ENCODE data around the gene CCDC15. TPM values are rescaled to one million over a fixed set of nuclear protein-coding genes. Genes with fewer than 3 reads are reported as not detected.
"Not testable (repeated sequence)": the region's sequence is repeated elsewhere in the genome, so short reads cannot be mapped to it uniquely, and the experiment has no call there.

CCDC15 gene
- total and polyA plus RNA-seq, 9 donors, result 2.3 to 4.0 (median 3.0) TPM

GRCh38 chr11:125088123-125088522 is 134.1 kb downstream of the CCDC15 start:
- WGBS (ENCODE audit: insufficient coverage), result no CpG with 5 or more reads among the region's 2 CpGs
- Histone ChIP-seq H3K27ac (ENCODE audit: low read length) (no peak overlapping the region), H3K4me1 (ENCODE audit: control insufficient read depth, insufficient read depth, low read length) (peaks cover 4% of the 10 kb centered on the region), H3K9me3 (replicated peaks; ENCODE audit: control insufficient read depth, low read depth, low read length) (no peaks in the 10 kb centered on the region), H3K4me3 (ENCODE audit: low read length) (no peak overlapping the region), H3K27me3 (ENCODE audit: control insufficient read depth, insufficient read depth, low read length) (no peaks in the 10 kb centered on the region), H3K36me3 (ENCODE audit: control insufficient read depth, insufficient read depth, low read length) (peaks cover 3% of the 10 kb centered on the region)
- no peak for DNase-seq

- Histone ChIP-seq H3K4me3 (ENCODE audit: low read length) (no peak overlapping the region), H3K27me3 (ENCODE audit: control insufficient read depth, insufficient read depth, low read length) (no peaks in the 10 kb centered on the region), H3K36me3 (ENCODE audit: control insufficient read depth, insufficient read depth, low read length) (peaks cover 3% of the 10 kb centered on the region), H3K9me3 (replicated peaks; ENCODE audit: control insufficient read depth, low read depth, low read length) (no peaks in the 10 kb centered on the region), H3K27ac (ENCODE audit: low read length) (no peak overlapping the region), H3K4me1 (ENCODE audit: control insufficient read depth, insufficient read depth, low read length) (peaks cover 4% of the 10 kb centered on the region)
- 90% methylated on average over 18 of the region's 20 CpGs for WGBS (ENCODE audit: insufficient coverage)
- DNase-seq, result no peak
These were observed 134.8 kb downstream of the CCDC15 start for GRCh38 chr11:125088576-125089455.

- WGBS (ENCODE audit: insufficient coverage), result 96% methylated on average over 21 of the region's 31 CpGs
- H3K4me1 ChIP-seq (ENCODE audit: control insufficient read depth, insufficient read depth, low read length); H3K9me3 ChIP-seq (replicated peaks; ENCODE audit: control insufficient read depth, low read depth, low read length); H3K27me3 ChIP-seq (ENCODE audit: control insufficient read depth, insufficient read depth, low read length); H3K36me3 ChIP-seq (ENCODE audit: control insufficient read depth, insufficient read depth, low read length); H3K27ac ChIP-seq (ENCODE audit: low read length); H3K4me3 ChIP-seq (ENCODE audit: low read length); DNase-seq: not testable (repeated sequence)
These were observed 135.5 kb downstream of the CCDC15 start for GRCh38 chr11:125089481-125089880.

GRCh38 chr11:125090151-125090550 is 136.1 kb downstream of the CCDC15 start:
- not testable (repeated sequence) for H3K9me3 ChIP-seq (replicated peaks; ENCODE audit: control insufficient read depth, low read depth, low read length); H3K27me3 ChIP-seq (ENCODE audit: control insufficient read depth, insufficient read depth, low read length); H3K4me3 ChIP-seq (ENCODE audit: low read length); H3K36me3 ChIP-seq (ENCODE audit: control insufficient read depth, insufficient read depth, low read length); H3K27ac ChIP-seq (ENCODE audit: low read length); DNase-seq; H3K4me1 ChIP-seq (ENCODE audit: control insufficient read depth, insufficient read depth, low read length)
- WGBS (ENCODE audit: insufficient coverage), result 46% methylated on average over 7 of the region's 10 CpGs

- peaks cover 4% of the 10 kb centered on the region for H3K36me3 ChIP-seq (ENCODE audit: control insufficient read depth, insufficient read depth, low read length)
- WGBS (ENCODE audit: insufficient coverage), result 66% methylated on average over 2 of the region's 6 CpGs
- no peaks in the 10 kb centered on the region for H3K27me3 ChIP-seq (ENCODE audit: control insufficient read depth, insufficient read depth, low read length)
- DNase-seq, result no peak
- no peak overlapping the region for H3K4me3 ChIP-seq (ENCODE audit: low read length)
- H3K4me1 ChIP-seq (ENCODE audit: control insufficient read depth, insufficient read depth, low read length), result peaks cover 4% of the 10 kb centered on the region
- H3K27ac ChIP-seq (ENCODE audit: low read length), result no peak overlapping the region
- no peaks in the 10 kb centered on the region for H3K9me3 ChIP-seq (replicated peaks; ENCODE audit: control insufficient read depth, low read depth, low read length)
These were observed 136.8 kb downstream of the CCDC15 start for GRCh38 chr11:125090816-125091215.

Other genes starting within 250 kb of the CCDC15 start
- 0.66 TPM for gene NRGN, start 214.3 kb upstream of the CCDC15 start, total RNA-seq
- 1 to 10 TPM; 4.9 to 9.0 (median 6.3) TPM for gene NRGN, start 214.3 kb upstream of the CCDC15 start, polyA plus RNA-seq (ENCODE audit: insufficient read depth in 1 of 8, insufficient read length in 8 of 8, low replicate concordance in 1 of 8)
- 0.49 TPM for gene VSIG2, start 201.9 kb upstream of the CCDC15 start, total RNA-seq
- 1 to 10 TPM in 7 of 8 donors, under 1 TPM in 1; 1.00 to 2.3 (median 1.5) TPM for gene VSIG2, start 201.9 kb upstream of the CCDC15 start, polyA plus RNA-seq (ENCODE audit: insufficient read depth in 1 of 8, insufficient read length in 8 of 8, low replicate concordance in 1 of 8)
- gene ESAM, start 191.9 kb upstream of the CCDC15 start, total RNA-seq, result 18.0 TPM
- 10 to 100 TPM; 46.2 to 70.3 (median 58.5) TPM for gene ESAM, start 191.9 kb upstream of the CCDC15 start, polyA plus RNA-seq (ENCODE audit: insufficient read depth in 1 of 8, insufficient read length in 8 of 8, low replicate concordance in 1 of 8)
- gene MSANTD2, start 153.8 kb upstream of the CCDC15 start, total RNA-seq, result 13.4 TPM
- gene MSANTD2, start 153.8 kb upstream of the CCDC15 start, polyA plus RNA-seq (ENCODE audit: insufficient read depth in 1 of 8, insufficient read length in 8 of 8, low replicate concordance in 1 of 8), result 10 to 100 TPM; 11.5 to 18.7 (median 15.1) TPM
- gene ROBO3, start 88.8 kb upstream of the CCDC15 start, total RNA-seq, result 18.5 TPM
- 10 to 100 TPM; 15.9 to 33.6 (median 26.0) TPM for gene ROBO3, start 88.8 kb upstream of the CCDC15 start, polyA plus RNA-seq (ENCODE audit: insufficient read depth in 1 of 8, insufficient read length in 8 of 8, low replicate concordance in 1 of 8)
- gene ROBO4, start 56.3 kb upstream of the CCDC15 start, total RNA-seq, result 17.8 TPM
- gene ROBO4, start 56.3 kb upstream of the CCDC15 start, polyA plus RNA-seq (ENCODE audit: insufficient read depth in 1 of 8, insufficient read length in 8 of 8, low replicate concordance in 1 of 8), result 10 to 100 TPM; 23.8 to 40.7 (median 31.9) TPM
- not detected for gene HEPN1, start 35.0 kb upstream of the CCDC15 start, total RNA-seq
- under 1 TPM in 4 of 8 donors, not detected in 4; 0.10 to 0.15 (median 0.12) TPM for gene HEPN1, start 35.0 kb upstream of the CCDC15 start, polyA plus RNA-seq (ENCODE audit: insufficient read depth in 1 of 8, insufficient read length in 8 of 8, low replicate concordance in 1 of 8)
- gene HEPACAM, start 18.2 kb upstream of the CCDC15 start, total RNA-seq, result under 0.01 TPM
- gene HEPACAM, start 18.2 kb upstream of the CCDC15 start, polyA plus RNA-seq (ENCODE audit: insufficient read depth in 1 of 8, insufficient read length in 8 of 8, low replicate concordance in 1 of 8), result under 1 TPM in 7 of 8 donors, not detected in 1; 0.10 to 0.49 (median 0.19) TPM
- gene SLC37A2, start 109.1 kb downstream of the CCDC15 start, total RNA-seq, result 2.6 TPM
- gene SLC37A2, start 109.1 kb downstream of the CCDC15 start, polyA plus RNA-seq (ENCODE audit: insufficient read depth in 1 of 8, insufficient read length in 8 of 8, low replicate concordance in 1 of 8), result 1 to 10 TPM; 2.4 to 8.4 (median 3.7) TPM
- 26.3 TPM for gene TMEM218, start 157.4 kb downstream of the CCDC15 start, total RNA-seq
- gene TMEM218, start 157.4 kb downstream of the CCDC15 start, polyA plus RNA-seq (ENCODE audit: insufficient read depth in 1 of 8, insufficient read length in 8 of 8, low replicate concordance in 1 of 8), result 10 to 100 TPM; 22.3 to 27.1 (median 26.4) TPM
- 11.5 TPM for gene PKNOX2, start 210.5 kb downstream of the CCDC15 start, total RNA-seq
- gene PKNOX2, start 210.5 kb downstream of the CCDC15 start, polyA plus RNA-seq (ENCODE audit: insufficient read depth in 1 of 8, insufficient read length in 8 of 8, low replicate concordance in 1 of 8), result 10 to 100 TPM; 20.8 to 27.8 (median 24.8) TPM

Data from muscle of leg (tissue), 11 donors.